ENCODE measurements around the gene ZNF701. TPM values are rescaled to one million over a fixed set of nuclear protein-coding genes. Genes with fewer than 3 reads are reported as not detected.

Gene ZNF701
- total RNA-seq, 4 donors from 2014 or later, result 12.2 to 21.1 (median 17.6) TPM

- TF ChIP-seq CTCF (IDR thresholded peaks at IDR 0.05; ENCODE audit: low read depth), result no peak
These were observed 52.2 kb downstream of the ZNF701 start for GRCh38 chr19:52622261-52622660.

- no peak for TF ChIP-seq CTCF (IDR thresholded peaks at IDR 0.05; ENCODE audit: low read depth)
These were observed 56.8 kb downstream of the ZNF701 start for GRCh38 chr19:52626915-52627314.

GRCh38 chr19:52635786-52636570 lies 65.9 kb downstream of the ZNF701 start:
- no peak for TF ChIP-seq CTCF (IDR thresholded peaks at IDR 0.05; ENCODE audit: low read depth)

Small RNAs within 50 kb of the gene (small RNA-seq; reads per million reads assigned to genes)
- gene RPL39P34, result not detected

Other genes with a start within 250 kb of the ZNF701 start
- 1 to 10 TPM in 3 of 4 donors, under 1 TPM in 1; 0.94 to 2.7 (median 1.4) TPM for gene ZNF610, start 234.0 kb upstream of the ZNF701 start, total RNA-seq
- 10 to 100 TPM; 11.1 to 21.9 (median 16.3) TPM for gene ZNF880, start 200.4 kb upstream of the ZNF701 start, total RNA-seq
- gene ZNF528, start 172.4 kb upstream of the ZNF701 start, total RNA-seq, result 10 to 100 TPM; 20.7 to 26.8 (median 24.1) TPM
- 1 to 10 TPM in 3 of 4 donors, not detected in 1; 1.0 to 1.9 (median 1.5) TPM for gene ZNF534, start 141.1 kb upstream of the ZNF701 start, total RNA-seq
- 1 to 10 TPM in 3 of 4 donors, under 1 TPM in 1; 0.88 to 3.0 (median 1.7) TPM for gene ZNF578, start 116.7 kb upstream of the ZNF701 start, total RNA-seq
- gene ZNF808, start 42.6 kb upstream of the ZNF701 start, total RNA-seq, result 10 to 100 TPM; 21.4 to 29.7 (median 26.9) TPM
- 10 to 100 TPM; 54.8 to 85.4 (median 58.8) TPM for gene ZNF83, start 68.1 kb downstream of the ZNF701 start, total RNA-seq
- 10 to 100 TPM; 13.9 to 21.7 (median 16.9) TPM for gene ZNF611, start 164.8 kb downstream of the ZNF701 start, total RNA-seq
- gene ZNF600, start 216.5 kb downstream of the ZNF701 start, total RNA-seq, result 10 to 100 TPM in 3 of 4 donors, 1 to 10 TPM in 1; 8.5 to 10.6 (median 10.3) TPM